Liver (tissue), 9 donors: ENCODE measurements around the gene CHKA. TPM values are rescaled to one million over a fixed set of nuclear protein-coding genes. Genes with fewer than 3 reads are reported as not detected.

Experiments
- DNase-seq: peaks from one replicate; pipeline ENCODE4 v3.0.0-alpha.2; 2017; ENCODE audit warnings: low spot score
- H3K27ac ChIP-seq, 2 donors: one replicate each; pipeline ENCODE4 v1.7.0; 2013; ENCODE audit warnings: inconsistent platforms in 2 of 2, low read length in 2 of 2, control low read depth in 1 of 2, low read depth in 1 of 2, mild to moderate bottlenecking in 1 of 2
- H3K27me3 ChIP-seq, 4 donors: one replicate each; pipeline versions ENCODE4 v1.6.1 to v1.7.0; 2013; ENCODE audit warnings: low read length in 3 of 4, inconsistent platforms in 1 of 4, mild to moderate bottlenecking in 1 of 4, moderate library complexity in 1 of 4; ENCODE audit not compliant: control insufficient read depth in 4 of 4, insufficient read depth in 4 of 4
- H3K36me3 ChIP-seq, 4 donors: one replicate each; pipeline versions ENCODE4 v1.6.1 to v1.7.0; 2013; ENCODE audit warnings: low read length in 3 of 4, mild to moderate bottlenecking in 3 of 4, low read depth in 1 of 4, moderate library complexity in 1 of 4; ENCODE audit not compliant: control insufficient read depth in 4 of 4, insufficient read depth in 3 of 4
- H3K4me1 ChIP-seq, 4 donors: one replicate each; pipeline versions ENCODE4 v1.6.1 to v1.7.0; 2013; ENCODE audit warnings: low read length in 3 of 4, mild to moderate bottlenecking in 3 of 4, moderate library complexity in 1 of 4; ENCODE audit not compliant: control insufficient read depth in 4 of 4, insufficient read depth in 4 of 4
- H3K4me3 ChIP-seq, 3 donors: one replicate each; pipeline versions ENCODE4 v1.6.1 to v1.7.0; 2013; ENCODE audit warnings: low read length in 3 of 3, control low read depth in 1 of 3, low read depth in 1 of 3, mild to moderate bottlenecking in 1 of 3
- H3K9ac ChIP-seq, 2 donors: one replicate each; pipeline ENCODE4 v1.7.0; 2013; ENCODE audit warnings: low read length in 2 of 2, mild to moderate bottlenecking in 2 of 2, moderate library complexity in 2 of 2, control low read depth in 1 of 2, low read depth in 1 of 2
- H3K9me3 ChIP-seq, 4 donors: one replicate each; pipeline versions ENCODE4 v1.6.1 to v1.7.0; 2013; ENCODE audit warnings: low read length in 3 of 4; ENCODE audit not compliant: control insufficient read depth in 4 of 4
- EGR1 ChIP-seq, 2 donors: IDR thresholded peaks; 2 replicates each; pipeline ENCODE4 v1.6.1; 2016 to 2018; ENCODE audit warnings: antibody characterized with exemption in 2 of 2, low read depth in 2 of 2
- FOXA1 ChIP-seq: IDR thresholded peaks from 2 replicates; pipeline ENCODE4 v1.6.1; 2016; ENCODE audit warnings: antibody characterized with exemption
- FOXA2 ChIP-seq: IDR thresholded peaks from 2 replicates; pipeline ENCODE4 v1.6.1; 2016; ENCODE audit warnings: antibody characterized with exemption
- GABPA ChIP-seq, 2 donors: IDR thresholded peaks in 1 of 2; conservative IDR thresholded peaks in 1 of 2; 2 replicates each; pipeline ENCODE4 v1.6.1; 2016; ENCODE audit warnings: antibody characterized with exemption in 2 of 2, mild to moderate bottlenecking in 1 of 2, moderate library complexity in 1 of 2
- HNF4A ChIP-seq, 2 donors: conservative IDR thresholded peaks; 2 replicates each; pipeline ENCODE4 v1.6.1; 2016; ENCODE audit warnings: antibody characterized with exemption in 2 of 2, mild to moderate bottlenecking in 2 of 2
- JUND ChIP-seq, 2 donors: IDR thresholded peaks; 2 replicates each; pipeline ENCODE4 v1.6.1; 2016; ENCODE audit warnings: antibody characterized with exemption in 2 of 2
- NR2F2 ChIP-seq: IDR thresholded peaks from 2 replicates; pipeline ENCODE4 v1.6.1; 2016; ENCODE audit warnings: antibody characterized with exemption
- RAD21 ChIP-seq, 2 donors: IDR thresholded peaks; 2 replicates each; pipeline ENCODE4 v1.6.1; 2016; ENCODE audit warnings: antibody characterized with exemption in 2 of 2, mild to moderate bottlenecking in 2 of 2
- RXRA ChIP-seq, 2 donors: IDR thresholded peaks; 2 replicates each; pipeline ENCODE4 v1.6.1; 2017 to 2018; ENCODE audit warnings: antibody characterized with exemption in 2 of 2, mild to moderate bottlenecking in 1 of 2
- SP1 ChIP-seq: IDR thresholded peaks from 2 replicates; pipeline ENCODE4 v1.6.1; 2018; ENCODE audit warnings: antibody characterized with exemption, mild to moderate bottlenecking
- TAF1 ChIP-seq: conservative IDR thresholded peaks from 2 replicates; pipeline ENCODE4 v1.6.1; 2016; ENCODE audit warnings: antibody characterized with exemption, mild to moderate bottlenecking
- YY1 ChIP-seq: IDR thresholded peaks from 2 replicates; pipeline ENCODE4 v1.6.1; 2016; ENCODE audit warnings: antibody characterized with exemption, mild to moderate bottlenecking
- WGBS: extraction: QIAGEN DNeasy Blood & Tissue Kit; methylation state at CpG from one replicate; pipeline ENCODE4 v1.1.7; 2013; 5-methylcytosine and 5-hydroxymethylcytosine counted together
- polyA plus RNA-seq, 2 donors: library from polyadenylated mRNA; stranded (reverse) in 1 of 2; unstranded in 1 of 2; fragments of 200-250 nt in 1 of 2; fragments of >200 nt in 1 of 2; fragmentation: Nextera tagmentation in 1 of 2; extraction: Ambion mirVana in 1 of 2; gene quantifications; one replicate each; pipeline versions ENCODE4 v1.2.1 to v1.2.3, GENCODE V29; 2013 to 2015
- total RNA-seq, 2 donors: library from RNA; depleted of rRNA; stranded (reverse); fragments of >200 nt; gene quantifications; one replicate each; pipeline ENCODE4 v1.2.3, GENCODE V29; 2014
- TF ChIP-seq, protein P1 (sequence below): fragments of 150-350 bp; IDR thresholded peaks from 2 replicates; pipeline ENCODE4 v1.5.1; 2017; ENCODE audit warnings: improper control_type of control experiment, low read depth, low read length; ENCODE audit not compliant: missing input control
- TF ChIP-seq, protein P2 (sequence below): IDR thresholded peaks from 2 replicates; pipeline ENCODE4 v1.6.1; 2016; ENCODE audit warnings: antibody characterized with exemption
- TF ChIP-seq, protein P3 (sequence below): IDR thresholded peaks from 2 replicates; pipeline ENCODE4 v1.6.1; 2016; ENCODE audit warnings: antibody characterized with exemption
- TF ChIP-seq, protein P4 (sequence below): IDR thresholded peaks from 2 replicates; pipeline ENCODE4 v1.6.1; 2016; ENCODE audit warnings: antibody characterized with exemption, mild to moderate bottlenecking
- TF ChIP-seq, protein P5 (sequence below): IDR thresholded peaks from 2 replicates; pipeline ENCODE4 v1.6.1; 2016; ENCODE audit warnings: antibody characterized with exemption
- donor health status: healthy.
- donor health status: healthy.
- donor health status: healthy.
- donor health status: healthy.
- donor health status: healthy.

Gene CHKA
- total and polyA plus RNA-seq, 4 donors, result 11.4 to 41.9 (median 17.3) TPM

DNA sequence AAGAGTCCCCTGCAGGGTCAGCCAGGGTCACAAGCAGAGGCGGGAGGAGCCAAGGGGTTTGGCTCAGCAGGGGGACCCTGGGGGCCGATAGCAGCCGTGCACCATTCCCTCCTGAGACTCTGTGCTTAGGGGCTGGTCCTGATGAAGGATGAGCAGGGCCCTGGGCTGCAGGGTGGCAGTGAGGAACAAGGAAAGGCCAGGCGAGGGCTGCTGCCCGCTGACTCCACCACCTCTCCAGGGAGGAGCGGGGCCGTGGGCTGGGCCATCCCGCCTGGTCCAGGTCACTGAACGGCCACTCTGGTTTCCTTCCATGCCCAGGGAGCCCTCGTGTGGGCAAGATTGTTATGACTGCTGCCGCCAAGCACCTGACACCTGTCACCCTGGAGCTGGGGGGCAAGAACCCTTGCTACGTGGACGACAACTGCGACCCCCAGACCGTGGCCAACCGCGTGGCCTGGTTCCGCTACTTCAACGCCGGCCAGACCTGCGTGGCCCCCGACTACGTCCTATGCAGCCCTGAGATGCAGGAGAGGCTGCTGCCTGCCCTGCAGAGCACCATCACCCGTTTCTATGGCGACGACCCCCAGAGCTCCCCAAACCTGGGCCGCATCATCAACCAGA lies 99.9 kb downstream of the CHKA start:
- 53% methylated on average over 27 of the region's 27 CpGs for WGBS
- Histone ChIP-seq H3K27ac (no peak overlapping the region), H3K9ac (no peak overlapping the region), H3K4me1 (peaks cover 0 to 12% (median 8%) of the 10 kb centered on the region in 4 donors), H3K36me3 (no peaks in the 10 kb centered on the region), H3K9me3 (no peaks in the 10 kb centered on the region), H3K4me3 (no peak overlapping the region), H3K27me3 (no peaks in the 10 kb centered on the region)
- no peak for DNase-seq
- TF ChIP-seq RXRA (IDR thresholded peaks at IDR 0.05) (peak; percentile 35 to 65), RAD21 (IDR thresholded peaks at IDR 0.05) (peak; percentile 68 to 82), EGR1 (IDR thresholded peaks at IDR 0.05; ENCODE audit: low read depth in 2 of 2) (no peak)
- TF ChIP-seq, protein P1, sequence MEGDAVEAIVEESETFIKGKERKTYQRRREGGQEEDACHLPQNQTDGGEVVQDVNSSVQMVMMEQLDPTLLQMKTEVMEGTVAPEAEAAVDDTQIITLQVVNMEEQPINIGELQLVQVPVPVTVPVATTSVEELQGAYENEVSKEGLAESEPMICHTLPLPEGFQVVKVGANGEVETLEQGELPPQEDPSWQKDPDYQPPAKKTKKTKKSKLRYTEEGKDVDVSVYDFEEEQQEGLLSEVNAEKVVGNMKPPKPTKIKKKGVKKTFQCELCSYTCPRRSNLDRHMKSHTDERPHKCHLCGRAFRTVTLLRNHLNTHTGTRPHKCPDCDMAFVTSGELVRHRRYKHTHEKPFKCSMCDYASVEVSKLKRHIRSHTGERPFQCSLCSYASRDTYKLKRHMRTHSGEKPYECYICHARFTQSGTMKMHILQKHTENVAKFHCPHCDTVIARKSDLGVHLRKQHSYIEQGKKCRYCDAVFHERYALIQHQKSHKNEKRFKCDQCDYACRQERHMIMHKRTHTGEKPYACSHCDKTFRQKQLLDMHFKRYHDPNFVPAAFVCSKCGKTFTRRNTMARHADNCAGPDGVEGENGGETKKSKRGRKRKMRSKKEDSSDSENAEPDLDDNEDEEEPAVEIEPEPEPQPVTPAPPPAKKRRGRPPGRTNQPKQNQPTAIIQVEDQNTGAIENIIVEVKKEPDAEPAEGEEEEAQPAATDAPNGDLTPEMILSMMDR, result peak; percentile 48

DNA sequence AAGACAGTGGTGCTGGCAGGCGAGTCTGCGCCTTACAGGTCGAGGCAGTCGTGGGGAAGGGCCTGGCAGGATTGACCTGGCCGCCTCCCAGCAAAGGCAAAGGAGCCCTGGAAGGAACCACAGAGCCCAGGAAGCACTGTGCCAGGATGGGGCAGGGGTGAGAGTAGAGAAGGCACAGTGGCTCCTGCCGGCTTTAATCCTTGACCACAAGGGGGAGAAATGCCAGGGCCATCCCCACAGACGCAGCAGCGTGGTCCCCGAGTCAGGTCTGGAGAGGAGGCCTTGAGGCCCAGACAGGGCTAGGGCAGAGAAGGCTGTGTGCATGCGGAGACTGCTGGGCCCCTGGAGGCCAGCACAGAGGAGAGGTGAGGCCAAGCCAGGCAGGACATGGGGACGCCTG lies 100.6 kb downstream of the CHKA start:
- Histone ChIP-seq H3K9me3 (no peaks in the 10 kb centered on the region), H3K4me1 (peaks cover 0 to 12% (median 8%) of the 10 kb centered on the region in 4 donors), H3K4me3 (no peak overlapping the region), H3K36me3 (no peaks in the 10 kb centered on the region), H3K27ac (no peak overlapping the region), H3K27me3 (no peaks in the 10 kb centered on the region), H3K9ac (no peak overlapping the region)
- no peak for TF ChIP-seq EGR1 (IDR thresholded peaks at IDR 0.05; ENCODE audit: low read depth in 2 of 2)
- TF ChIP-seq RXRA (IDR thresholded peaks at IDR 0.05), result no peak
- no peak for TF ChIP-seq GABPA (IDR thresholded peaks at IDR 0.05 in 1 of 2, conservative IDR thresholded peaks at IDR 0.05 in 1 of 2)
- no peak for TF ChIP-seq YY1
- no peak for TF ChIP-seq FOXA1
- TF ChIP-seq, protein P2, sequence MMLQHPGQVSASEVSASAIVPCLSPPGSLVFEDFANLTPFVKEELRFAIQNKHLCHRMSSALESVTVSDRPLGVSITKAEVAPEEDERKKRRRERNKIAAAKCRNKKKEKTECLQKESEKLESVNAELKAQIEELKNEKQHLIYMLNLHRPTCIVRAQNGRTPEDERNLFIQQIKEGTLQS, result no peak
- no peak for TF ChIP-seq NR2F2
- TF ChIP-seq, protein P3, sequence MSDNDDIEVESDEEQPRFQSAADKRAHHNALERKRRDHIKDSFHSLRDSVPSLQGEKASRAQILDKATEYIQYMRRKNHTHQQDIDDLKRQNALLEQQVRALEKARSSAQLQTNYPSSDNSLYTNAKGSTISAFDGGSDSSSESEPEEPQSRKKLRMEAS, result no peak
- TF ChIP-seq RAD21 (IDR thresholded peaks at IDR 0.05), result no peak
- TF ChIP-seq SP1, result no peak
- TF ChIP-seq, protein P1, result no peak
- no peak for TF ChIP-seq FOXA2
- TF ChIP-seq, protein P4, sequence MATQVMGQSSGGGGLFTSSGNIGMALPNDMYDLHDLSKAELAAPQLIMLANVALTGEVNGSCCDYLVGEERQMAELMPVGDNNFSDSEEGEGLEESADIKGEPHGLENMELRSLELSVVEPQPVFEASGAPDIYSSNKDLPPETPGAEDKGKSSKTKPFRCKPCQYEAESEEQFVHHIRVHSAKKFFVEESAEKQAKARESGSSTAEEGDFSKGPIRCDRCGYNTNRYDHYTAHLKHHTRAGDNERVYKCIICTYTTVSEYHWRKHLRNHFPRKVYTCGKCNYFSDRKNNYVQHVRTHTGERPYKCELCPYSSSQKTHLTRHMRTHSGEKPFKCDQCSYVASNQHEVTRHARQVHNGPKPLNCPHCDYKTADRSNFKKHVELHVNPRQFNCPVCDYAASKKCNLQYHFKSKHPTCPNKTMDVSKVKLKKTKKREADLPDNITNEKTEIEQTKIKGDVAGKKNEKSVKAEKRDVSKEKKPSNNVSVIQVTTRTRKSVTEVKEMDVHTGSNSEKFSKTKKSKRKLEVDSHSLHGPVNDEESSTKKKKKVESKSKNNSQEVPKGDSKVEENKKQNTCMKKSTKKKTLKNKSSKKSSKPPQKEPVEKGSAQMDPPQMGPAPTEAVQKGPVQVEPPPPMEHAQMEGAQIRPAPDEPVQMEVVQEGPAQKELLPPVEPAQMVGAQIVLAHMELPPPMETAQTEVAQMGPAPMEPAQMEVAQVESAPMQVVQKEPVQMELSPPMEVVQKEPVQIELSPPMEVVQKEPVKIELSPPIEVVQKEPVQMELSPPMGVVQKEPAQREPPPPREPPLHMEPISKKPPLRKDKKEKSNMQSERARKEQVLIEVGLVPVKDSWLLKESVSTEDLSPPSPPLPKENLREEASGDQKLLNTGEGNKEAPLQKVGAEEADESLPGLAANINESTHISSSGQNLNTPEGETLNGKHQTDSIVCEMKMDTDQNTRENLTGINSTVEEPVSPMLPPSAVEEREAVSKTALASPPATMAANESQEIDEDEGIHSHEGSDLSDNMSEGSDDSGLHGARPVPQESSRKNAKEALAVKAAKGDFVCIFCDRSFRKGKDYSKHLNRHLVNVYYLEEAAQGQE, result no peak
- TF ChIP-seq, protein P5, sequence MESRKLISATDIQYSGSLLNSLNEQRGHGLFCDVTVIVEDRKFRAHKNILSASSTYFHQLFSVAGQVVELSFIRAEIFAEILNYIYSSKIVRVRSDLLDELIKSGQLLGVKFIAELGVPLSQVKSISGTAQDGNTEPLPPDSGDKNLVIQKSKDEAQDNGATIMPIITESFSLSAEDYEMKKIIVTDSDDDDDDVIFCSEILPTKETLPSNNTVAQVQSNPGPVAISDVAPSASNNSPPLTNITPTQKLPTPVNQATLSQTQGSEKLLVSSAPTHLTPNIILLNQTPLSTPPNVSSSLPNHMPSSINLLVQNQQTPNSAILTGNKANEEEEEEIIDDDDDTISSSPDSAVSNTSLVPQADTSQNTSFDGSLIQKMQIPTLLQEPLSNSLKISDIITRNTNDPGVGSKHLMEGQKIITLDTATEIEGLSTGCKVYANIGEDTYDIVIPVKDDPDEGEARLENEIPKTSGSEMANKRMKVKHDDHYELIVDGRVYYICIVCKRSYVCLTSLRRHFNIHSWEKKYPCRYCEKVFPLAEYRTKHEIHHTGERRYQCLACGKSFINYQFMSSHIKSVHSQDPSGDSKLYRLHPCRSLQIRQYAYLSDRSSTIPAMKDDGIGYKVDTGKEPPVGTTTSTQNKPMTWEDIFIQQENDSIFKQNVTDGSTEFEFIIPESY, result no peak
- TF ChIP-seq JUND (IDR thresholded peaks at IDR 0.05), result no peak
- no peak for TF ChIP-seq HNF4A (conservative IDR thresholded peaks at IDR 0.05)
- TF ChIP-seq TAF1, result no peak
- 53% methylated on average over 11 of the region's 11 CpGs for WGBS
- DNase-seq, result no peak
